ENCODE measurements around the gene FBXW5. TPM values are rescaled to one million over a fixed set of nuclear protein-coding genes. Genes with fewer than 3 reads are reported as not detected.

The FBXW5 gene
- total and polyA plus RNA-seq, 10 of the 15 experiments (the other 5 are each of a cell fraction or from before 2014, with no cell fraction given): 0.21 to 97.3 (median 44.5) TPM

DNA sequence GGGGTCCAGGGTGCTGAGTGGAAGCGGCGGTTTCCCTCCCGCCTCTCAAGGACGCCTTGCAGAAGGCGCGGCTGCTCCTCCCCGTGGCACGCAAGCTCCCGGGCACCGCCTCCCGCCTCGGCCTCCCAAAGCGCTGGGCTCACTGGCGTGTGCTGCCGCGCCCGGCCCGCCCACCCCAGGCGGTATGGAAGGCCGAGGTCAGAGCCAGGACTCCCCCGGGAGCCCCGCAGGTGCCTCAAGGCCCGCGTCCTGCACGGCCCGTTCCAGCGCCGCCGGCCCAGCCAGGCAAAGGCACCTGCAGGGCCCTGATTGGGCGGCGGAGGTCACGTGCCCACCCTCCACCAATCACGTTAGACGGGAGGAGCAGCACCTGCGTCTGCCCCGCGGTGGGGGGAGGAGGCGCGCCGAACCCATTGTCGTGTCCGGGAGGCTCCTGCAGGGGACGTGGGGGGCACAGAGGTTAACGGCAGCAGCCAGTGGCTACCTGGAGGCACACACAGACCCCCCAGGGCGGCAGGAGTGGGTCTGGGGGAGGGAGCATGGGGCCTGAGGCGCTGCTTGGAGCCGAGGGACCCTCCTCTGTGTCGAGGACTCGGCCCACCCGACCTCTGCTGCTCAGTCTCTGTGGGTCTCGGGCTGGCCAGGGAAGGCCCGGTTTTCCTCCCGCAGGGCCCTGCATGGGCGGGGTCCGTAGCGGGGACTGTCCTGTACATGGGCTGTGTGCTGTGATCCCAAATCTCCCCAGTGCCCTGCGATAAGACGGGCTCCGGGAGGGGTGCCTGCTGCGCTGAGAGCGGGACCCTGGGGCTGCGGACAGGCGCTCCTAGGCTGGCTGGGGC, 5.5 kb upstream of the FBXW5 start (continued):
- TF ChIP-seq, protein P1, sequence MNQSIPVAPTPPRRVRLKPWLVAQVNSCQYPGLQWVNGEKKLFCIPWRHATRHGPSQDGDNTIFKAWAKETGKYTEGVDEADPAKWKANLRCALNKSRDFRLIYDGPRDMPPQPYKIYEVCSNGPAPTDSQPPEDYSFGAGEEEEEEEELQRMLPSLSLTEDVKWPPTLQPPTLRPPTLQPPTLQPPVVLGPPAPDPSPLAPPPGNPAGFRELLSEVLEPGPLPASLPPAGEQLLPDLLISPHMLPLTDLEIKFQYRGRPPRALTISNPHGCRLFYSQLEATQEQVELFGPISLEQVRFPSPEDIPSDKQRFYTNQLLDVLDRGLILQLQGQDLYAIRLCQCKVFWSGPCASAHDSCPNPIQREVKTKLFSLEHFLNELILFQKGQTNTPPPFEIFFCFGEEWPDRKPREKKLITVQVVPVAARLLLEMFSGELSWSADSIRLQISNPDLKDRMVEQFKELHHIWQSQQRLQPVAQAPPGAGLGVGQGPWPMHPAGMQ (IDR thresholded peaks at IDR 0.05; ENCODE audit: borderline replicate concordance): no peak
- no peak for TF ChIP-seq CREM (IDR thresholded peaks at IDR 0.05; ENCODE audit: low read depth)
- TF ChIP-seq SREBF1 (IDR thresholded peaks at IDR 0.05; ENCODE audit: low read length): no peak
- TF ChIP-seq, protein P2, sequence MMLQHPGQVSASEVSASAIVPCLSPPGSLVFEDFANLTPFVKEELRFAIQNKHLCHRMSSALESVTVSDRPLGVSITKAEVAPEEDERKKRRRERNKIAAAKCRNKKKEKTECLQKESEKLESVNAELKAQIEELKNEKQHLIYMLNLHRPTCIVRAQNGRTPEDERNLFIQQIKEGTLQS (IDR thresholded peaks at IDR 0.05; ENCODE audit: borderline replicate concordance, extremely low read depth, low read depth, low read length): peak; percentile 89; the same call in 1 of the 2 replicates
- peak; percentile 68 for TF ChIP-seq FOS (IDR thresholded peaks at IDR 0.05; ENCODE audit: borderline replicate concordance, extremely low read depth, insufficient read length)
- no peak; the same call in 1 of the 2 replicates for TF ChIP-seq MXI1 (IDR thresholded peaks at IDR 0.05; ENCODE audit: low read depth, low read length)
- TF ChIP-seq ZSCAN29 (IDR thresholded peaks at IDR 0.05): no peak
- peak; percentile 50 for TF ChIP-seq KLF5 (IDR thresholded peaks at IDR 0.05; ENCODE audit: partially characterized antibody)
- TF ChIP-seq, protein P3, sequence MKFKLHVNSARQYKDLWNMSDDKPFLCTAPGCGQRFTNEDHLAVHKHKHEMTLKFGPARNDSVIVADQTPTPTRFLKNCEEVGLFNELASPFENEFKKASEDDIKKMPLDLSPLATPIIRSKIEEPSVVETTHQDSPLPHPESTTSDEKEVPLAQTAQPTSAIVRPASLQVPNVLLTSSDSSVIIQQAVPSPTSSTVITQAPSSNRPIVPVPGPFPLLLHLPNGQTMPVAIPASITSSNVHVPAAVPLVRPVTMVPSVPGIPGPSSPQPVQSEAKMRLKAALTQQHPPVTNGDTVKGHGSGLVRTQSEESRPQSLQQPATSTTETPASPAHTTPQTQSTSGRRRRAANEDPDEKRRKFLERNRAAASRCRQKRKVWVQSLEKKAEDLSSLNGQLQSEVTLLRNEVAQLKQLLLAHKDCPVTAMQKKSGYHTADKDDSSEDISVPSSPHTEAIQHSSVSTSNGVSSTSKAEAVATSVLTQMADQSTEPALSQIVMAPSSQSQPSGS (IDR thresholded peaks at IDR 0.05; ENCODE audit: low read length): no peak
- no peak for TF ChIP-seq ZNF217 (IDR thresholded peaks at IDR 0.05)
- TF ChIP-seq, protein P4, sequence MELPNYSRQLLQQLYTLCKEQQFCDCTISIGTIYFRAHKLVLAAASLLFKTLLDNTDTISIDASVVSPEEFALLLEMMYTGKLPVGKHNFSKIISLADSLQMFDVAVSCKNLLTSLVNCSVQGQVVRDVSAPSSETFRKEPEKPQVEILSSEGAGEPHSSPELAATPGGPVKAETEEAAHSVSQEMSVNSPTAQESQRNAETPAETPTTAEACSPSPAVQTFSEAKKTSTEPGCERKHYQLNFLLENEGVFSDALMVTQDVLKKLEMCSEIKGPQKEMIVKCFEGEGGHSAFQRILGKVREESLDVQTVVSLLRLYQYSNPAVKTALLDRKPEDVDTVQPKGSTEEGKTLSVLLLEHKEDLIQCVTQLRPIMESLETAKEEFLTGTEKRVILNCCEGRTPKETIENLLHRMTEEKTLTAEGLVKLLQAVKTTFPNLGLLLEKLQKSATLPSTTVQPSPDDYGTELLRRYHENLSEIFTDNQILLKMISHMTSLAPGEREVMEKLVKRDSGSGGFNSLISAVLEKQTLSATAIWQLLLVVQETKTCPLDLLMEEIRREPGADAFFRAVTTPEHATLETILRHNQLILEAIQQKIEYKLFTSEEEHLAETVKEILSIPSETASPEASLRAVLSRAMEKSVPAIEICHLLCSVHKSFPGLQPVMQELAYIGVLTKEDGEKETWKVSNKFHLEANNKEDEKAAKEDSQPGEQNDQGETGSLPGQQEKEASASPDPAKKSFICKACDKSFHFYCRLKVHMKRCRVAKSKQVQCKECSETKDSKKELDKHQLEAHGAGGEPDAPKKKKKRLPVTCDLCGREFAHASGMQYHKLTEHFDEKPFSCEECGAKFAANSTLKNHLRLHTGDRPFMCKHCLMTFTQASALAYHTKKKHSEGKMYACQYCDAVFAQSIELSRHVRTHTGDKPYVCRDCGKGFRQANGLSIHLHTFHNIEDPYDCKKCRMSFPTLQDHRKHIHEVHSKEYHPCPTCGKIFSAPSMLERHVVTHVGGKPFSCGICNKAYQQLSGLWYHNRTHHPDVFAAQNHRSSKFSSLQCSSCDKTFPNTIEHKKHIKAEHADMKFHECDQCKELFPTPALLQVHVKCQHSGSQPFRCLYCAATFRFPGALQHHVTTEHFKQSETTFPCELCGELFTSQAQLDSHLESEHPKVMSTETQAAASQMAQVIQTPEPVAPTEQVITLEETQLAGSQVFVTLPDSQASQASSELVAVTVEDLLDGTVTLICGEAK (IDR thresholded peaks at IDR 0.05; ENCODE audit: borderline replicate concordance): no peak
- TF ChIP-seq, protein P5, sequence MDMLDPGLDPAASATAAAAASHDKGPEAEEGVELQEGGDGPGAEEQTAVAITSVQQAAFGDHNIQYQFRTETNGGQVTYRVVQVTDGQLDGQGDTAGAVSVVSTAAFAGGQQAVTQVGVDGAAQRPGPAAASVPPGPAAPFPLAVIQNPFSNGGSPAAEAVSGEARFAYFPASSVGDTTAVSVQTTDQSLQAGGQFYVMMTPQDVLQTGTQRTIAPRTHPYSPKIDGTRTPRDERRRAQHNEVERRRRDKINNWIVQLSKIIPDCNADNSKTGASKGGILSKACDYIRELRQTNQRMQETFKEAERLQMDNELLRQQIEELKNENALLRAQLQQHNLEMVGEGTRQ (IDR thresholded peaks at IDR 0.05; ENCODE audit: borderline replicate concordance, low read depth, low read length): peak; percentile 94
- no peak for TF ChIP-seq HDAC6 (IDR thresholded peaks at IDR 0.05; ENCODE audit: unreplicated experiment)
- TF ChIP-seq, protein P6, sequence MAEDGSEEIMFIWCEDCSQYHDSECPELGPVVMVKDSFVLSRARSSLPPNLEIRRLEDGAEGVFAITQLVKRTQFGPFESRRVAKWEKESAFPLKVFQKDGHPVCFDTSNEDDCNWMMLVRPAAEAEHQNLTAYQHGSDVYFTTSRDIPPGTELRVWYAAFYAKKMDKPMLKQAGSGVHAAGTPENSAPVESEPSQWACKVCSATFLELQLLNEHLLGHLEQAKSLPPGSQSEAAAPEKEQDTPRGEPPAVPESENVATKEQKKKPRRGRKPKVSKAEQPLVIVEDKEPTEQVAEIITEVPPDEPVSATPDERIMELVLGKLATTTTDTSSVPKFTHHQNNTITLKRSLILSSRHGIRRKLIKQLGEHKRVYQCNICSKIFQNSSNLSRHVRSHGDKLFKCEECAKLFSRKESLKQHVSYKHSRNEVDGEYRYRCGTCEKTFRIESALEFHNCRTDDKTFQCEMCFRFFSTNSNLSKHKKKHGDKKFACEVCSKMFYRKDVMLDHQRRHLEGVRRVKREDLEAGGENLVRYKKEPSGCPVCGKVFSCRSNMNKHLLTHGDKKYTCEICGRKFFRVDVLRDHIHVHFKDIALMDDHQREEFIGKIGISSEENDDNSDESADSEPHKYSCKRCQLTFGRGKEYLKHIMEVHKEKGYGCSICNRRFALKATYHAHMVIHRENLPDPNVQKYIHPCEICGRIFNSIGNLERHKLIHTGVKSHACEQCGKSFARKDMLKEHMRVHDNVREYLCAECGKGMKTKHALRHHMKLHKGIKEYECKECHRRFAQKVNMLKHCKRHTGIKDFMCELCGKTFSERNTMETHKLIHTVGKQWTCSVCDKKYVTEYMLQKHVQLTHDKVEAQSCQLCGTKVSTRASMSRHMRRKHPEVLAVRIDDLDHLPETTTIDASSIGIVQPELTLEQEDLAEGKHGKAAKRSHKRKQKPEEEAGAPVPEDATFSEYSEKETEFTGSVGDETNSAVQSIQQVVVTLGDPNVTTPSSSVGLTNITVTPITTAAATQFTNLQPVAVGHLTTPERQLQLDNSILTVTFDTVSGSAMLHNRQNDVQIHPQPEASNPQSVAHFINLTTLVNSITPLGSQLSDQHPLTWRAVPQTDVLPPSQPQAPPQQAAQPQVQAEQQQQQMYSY (CRISPR knock-in tag; IDR thresholded peaks at IDR 0.05): no peak
- no peak for TF ChIP-seq ZBED1 (IDR thresholded peaks at IDR 0.05; ENCODE audit: borderline replicate concordance)
- peak; percentile 74 to 98 for TF ChIP-seq BHLHE40 (IDR thresholded peaks at IDR 0.05; ENCODE audit: borderline replicate concordance in 1 of 2, low read depth in 2 of 2, low read length in 1 of 2)
